ENCODE results near the gene ASH1L.
A peak's percentile ranks its signal among the peaks of the same experiment; 100 is the strongest.
"Not testable (repeated sequence)": the region's sequence is repeated elsewhere in the genome, so short reads cannot be mapped to it uniquely, and the experiment has no call there.

Gene ASH1L, protein sequence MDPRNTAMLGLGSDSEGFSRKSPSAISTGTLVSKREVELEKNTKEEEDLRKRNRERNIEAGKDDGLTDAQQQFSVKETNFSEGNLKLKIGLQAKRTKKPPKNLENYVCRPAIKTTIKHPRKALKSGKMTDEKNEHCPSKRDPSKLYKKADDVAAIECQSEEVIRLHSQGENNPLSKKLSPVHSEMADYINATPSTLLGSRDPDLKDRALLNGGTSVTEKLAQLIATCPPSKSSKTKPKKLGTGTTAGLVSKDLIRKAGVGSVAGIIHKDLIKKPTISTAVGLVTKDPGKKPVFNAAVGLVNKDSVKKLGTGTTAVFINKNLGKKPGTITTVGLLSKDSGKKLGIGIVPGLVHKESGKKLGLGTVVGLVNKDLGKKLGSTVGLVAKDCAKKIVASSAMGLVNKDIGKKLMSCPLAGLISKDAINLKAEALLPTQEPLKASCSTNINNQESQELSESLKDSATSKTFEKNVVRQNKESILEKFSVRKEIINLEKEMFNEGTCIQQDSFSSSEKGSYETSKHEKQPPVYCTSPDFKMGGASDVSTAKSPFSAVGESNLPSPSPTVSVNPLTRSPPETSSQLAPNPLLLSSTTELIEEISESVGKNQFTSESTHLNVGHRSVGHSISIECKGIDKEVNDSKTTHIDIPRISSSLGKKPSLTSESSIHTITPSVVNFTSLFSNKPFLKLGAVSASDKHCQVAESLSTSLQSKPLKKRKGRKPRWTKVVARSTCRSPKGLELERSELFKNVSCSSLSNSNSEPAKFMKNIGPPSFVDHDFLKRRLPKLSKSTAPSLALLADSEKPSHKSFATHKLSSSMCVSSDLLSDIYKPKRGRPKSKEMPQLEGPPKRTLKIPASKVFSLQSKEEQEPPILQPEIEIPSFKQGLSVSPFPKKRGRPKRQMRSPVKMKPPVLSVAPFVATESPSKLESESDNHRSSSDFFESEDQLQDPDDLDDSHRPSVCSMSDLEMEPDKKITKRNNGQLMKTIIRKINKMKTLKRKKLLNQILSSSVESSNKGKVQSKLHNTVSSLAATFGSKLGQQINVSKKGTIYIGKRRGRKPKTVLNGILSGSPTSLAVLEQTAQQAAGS (N-terminal part only)

DNA sequence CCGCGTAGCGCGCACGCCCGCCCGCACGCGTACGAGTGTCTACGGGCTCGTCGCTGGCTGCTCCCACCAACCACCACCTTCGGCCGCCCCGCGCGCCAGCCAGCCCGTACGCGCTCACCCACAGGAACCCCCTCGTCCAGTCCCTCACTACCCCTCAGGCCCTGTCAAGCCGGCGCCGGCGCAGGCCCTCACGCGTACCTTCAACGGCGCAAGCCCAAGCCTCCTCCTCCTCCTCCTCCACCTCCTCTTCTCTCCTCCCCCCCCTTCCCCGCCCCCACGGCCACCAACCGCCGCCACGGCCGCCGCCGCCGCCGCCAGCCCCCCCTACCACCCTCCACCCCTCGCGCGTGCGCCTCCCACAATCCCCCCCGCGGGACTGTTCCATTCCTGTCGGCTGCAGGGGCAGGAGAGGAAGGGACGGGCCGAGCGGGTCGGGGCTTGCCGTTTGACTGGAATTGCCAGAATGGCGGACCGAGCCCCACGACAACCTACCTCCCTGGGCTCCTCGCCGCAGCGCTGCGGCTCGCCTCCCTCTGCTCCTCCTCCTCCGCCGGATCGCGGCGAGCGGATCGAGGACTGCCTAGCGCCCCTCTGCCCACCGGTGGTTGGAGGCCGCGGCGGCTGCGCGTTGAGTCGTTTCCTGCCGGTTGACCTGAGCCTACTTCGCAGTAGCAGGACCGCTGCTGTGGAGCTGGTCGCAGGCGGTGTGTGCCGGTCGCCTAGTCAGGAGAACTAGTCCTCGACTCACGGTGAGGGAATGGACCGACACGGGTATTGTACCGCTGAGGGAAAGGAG is at the start of gene ASH1L:
Gene ASH1L, minus strand, starts transcription at position 223 of the 796 bp plus-strand sequence. CDS start 41,284 bp downstream, outside the sequence.
- DNase-seq (ENCODE audit: low read depth, low spot score) = peak; percentile 83

DNA sequence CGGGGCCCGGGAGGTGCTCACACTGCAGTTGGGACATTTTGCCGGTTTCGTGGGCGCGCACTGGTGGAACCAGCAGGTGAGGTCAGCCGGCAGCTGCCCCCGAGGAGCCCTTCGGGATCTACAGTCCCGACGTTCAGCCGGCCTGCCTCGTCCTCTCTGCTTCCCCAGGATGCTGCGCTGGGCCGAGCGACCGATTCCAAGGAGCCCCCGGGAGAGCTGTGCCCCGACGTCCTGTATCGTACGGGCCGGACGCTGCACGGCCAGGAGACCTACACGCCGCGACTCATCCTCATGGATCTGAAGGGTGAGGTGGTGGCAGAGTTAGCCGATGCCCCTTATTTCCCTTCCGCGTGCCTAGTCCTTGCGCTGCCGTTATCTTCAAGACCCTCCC is 47.6 kb upstream of the ASH1L start:
- not testable (repeated sequence) for DNase-seq (ENCODE audit: low read depth, low spot score)

DNA sequence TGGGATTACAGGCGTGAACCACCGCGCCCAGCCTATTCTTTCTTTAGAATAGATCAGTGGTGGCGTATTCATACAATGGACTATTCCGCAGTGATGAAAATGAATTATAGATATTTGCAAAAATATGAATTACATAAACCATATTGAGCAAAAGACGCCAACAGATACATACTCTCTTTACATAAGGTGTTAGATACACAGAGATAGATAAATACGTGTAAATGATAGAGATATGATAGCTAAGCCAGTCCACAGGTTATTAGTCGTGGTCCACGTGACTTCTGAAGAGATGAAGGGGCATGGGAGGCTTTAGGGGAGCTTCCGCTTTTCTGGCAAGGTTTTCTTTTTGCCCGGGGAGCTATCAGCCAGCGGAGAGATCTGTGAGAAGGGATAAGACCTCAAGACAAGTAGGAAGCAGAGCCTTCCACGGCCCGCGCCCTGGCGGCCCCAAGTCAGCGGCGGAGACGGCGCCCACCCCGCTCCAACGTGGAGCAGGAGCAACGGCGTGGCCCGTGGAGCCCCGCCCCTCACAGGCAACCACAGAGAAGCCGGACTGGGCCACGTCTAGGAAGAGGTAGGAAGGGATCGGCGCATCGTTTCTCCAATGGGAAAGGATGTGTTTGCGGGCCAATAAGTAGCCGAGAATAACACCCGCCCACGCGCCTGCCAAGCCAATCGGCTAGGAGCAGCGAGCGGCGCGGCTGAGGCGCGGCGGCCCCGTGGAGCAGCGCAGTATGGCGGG is 47.1 kb upstream of the ASH1L start, which contains the start of gene MSTO1:
Gene MSTO1, plus strand, starts transcription at position 704 of the 742 bp plus-strand sequence. Its CDS starts 31 bp downstream, at position 735.
- peak; percentile 86 for DNase-seq (ENCODE audit: low read depth, low spot score)

DNA sequence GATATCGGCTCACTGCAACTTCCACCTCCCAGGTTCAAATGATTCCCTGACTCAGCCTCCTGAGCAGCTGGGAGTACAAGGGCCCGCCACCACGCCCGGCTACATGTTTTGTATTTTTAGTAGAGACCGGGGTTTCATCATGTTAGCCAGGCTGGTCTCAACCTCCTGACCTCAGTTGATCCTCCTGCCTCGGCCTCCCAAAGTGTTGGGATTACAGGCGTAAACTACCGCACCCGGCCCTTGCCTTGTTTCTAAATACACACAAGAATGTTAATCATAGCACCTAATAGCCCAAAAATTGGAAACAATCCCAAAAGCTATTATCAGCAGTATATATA is 46.3 kb upstream of the ASH1L start:
- no peak for DNase-seq (ENCODE audit: low read depth, low spot score)

DNA sequence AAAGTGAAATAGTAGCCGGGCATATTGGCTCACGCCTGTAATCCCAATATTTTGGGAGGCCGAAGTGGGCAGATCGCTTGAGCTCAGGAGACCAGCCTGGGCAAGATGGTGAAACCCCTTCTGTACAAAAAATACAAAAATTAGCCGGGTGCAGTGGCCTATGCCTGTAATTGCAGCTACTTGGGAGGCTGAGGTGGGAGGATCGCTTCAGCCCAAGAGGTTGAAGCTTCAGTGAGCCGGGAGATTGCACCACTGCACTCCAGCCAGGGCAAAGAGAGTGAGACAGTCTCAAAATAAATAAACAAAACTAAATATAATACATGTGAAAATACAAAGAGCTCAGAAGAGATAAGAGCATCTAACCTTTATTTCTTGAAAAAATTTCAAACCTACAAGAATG is 45.1 kb upstream of the ASH1L start:
- no peak for DNase-seq (ENCODE audit: low read depth, low spot score)

DNA sequence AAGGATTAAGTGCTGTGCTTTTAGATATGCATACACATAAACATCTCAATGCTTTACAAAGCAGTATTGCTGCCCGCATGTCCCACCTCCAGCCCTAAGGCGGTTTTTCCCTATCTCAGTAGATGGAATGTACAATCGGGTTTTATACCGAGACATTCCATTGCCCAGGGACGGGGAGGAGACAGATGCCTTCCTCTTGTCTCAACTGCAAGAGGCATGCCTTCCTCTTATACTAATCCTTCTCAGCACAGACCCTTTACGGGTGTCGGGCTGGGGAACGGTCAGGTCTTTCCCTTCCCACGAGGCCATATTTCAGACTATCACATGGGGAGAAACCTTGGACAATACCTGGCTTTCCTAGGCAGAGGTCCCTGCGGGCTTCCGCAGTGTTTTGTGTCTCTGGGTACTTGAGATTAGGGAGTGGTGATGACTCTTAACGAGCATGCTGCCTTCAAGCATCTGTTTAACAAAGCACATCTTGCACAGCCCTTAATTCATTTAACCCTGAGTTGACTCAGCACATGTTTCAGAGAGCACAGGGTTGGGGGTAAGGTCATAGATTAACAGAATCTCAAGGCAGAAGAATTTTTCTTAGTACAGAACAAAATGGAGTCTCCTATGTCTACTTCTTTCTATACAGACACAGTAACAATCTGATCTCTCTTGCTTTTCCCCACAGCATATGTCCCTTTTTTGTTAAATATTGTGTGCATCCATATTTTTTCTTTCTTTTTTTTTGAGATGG is 37.4 kb upstream of the ASH1L start:
- not testable (repeated sequence) for DNase-seq (ENCODE audit: low read depth, low spot score)

DNA sequence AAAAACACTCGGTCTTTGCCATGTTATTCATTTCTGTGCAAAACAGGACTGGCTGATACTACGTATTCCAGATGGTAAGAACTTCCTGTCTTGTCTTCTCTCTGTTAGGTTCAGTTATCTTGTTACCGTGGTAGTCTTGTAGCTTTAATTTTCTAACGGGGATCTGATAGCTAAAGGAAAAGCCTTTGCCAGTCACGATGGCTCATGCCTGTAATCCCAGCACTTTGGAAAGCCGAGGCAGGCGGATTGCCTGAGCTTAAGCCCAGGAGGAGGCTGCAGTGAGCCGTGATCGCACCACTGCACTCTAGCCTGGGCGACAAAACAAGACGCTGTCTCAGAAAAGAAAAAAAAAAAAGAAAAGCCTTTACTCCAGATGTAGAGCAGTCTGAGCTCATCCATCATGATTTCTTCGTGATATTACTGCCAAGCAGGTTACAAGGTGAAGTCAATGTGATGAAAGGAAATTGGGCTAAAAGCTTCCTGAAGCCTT is 36.3 kb upstream of the ASH1L start:
- peak; percentile 6 for DNase-seq (ENCODE audit: low read depth, low spot score)

DNA sequence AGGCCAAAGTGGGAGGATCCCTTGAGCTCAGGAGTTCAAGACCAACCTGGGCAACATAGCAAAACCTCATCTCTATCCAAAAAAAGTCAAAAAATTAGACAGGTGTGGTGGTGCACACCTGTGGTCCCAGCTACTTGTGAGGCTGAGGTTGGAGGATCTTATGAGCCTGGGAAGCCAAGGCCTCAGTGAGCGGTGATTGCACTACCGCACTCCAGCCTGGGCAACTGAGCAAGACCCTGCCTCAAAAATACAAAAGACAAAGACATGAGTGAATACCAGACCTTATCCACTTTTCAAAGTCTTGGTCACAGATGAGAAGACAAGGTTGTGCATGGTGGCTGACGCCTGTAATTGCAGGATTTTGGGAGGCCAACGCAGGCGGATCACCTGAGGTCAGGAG is 34.3 kb upstream of the ASH1L start:
- no peak for DNase-seq (ENCODE audit: low read depth, low spot score)

DNA sequence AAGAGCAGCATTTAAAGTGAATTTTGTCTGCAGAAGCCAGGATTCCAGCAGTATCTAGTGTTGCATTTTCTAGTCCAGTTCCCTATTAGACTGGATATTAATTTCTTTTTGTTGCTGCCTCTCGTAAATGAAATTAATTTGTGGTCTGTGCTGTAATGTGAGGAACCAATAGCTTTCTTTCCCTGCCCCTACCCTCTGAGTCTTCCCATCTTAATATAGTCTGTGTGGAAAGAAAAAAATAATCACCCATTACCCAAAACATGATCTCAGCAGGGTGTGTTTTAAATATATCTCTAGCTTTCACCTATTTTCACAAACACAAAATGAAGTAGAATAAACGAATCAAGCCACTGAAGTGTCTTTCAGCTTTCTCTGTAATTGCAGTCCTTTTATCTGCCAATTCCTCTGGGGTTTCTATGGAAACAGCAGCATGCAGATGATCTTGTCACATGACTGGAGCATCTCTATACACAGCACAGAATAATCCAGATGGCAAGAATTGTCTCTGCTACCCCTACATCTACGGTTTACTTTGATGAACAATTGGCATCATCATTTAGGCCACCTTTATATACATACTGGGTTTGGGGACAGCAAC is 33.4 kb upstream of the ASH1L start:
- DNase-seq (ENCODE audit: low read depth, low spot score) = not testable (repeated sequence)

DNA sequence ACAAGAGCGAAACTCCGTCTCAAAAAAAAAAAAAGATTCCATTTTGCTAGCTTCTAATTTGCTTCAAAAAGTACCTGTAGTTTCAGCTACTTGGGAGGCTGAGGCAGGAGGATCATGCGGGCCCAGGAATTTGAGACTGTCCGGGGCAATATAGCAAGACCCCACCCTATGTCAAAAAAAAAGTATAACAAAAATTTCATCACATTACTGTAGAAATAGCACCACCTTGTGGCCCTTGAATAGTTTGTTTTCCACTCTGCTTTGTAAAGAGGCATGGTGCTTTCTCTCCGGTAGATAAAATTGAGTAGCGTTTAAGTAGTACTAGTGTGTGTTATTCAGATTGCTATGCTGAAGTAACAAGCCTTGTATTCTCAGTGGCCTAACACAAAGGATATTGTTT is 29.2 kb upstream of the ASH1L start:
- no peak for DNase-seq (ENCODE audit: low read depth, low spot score)

DNA sequence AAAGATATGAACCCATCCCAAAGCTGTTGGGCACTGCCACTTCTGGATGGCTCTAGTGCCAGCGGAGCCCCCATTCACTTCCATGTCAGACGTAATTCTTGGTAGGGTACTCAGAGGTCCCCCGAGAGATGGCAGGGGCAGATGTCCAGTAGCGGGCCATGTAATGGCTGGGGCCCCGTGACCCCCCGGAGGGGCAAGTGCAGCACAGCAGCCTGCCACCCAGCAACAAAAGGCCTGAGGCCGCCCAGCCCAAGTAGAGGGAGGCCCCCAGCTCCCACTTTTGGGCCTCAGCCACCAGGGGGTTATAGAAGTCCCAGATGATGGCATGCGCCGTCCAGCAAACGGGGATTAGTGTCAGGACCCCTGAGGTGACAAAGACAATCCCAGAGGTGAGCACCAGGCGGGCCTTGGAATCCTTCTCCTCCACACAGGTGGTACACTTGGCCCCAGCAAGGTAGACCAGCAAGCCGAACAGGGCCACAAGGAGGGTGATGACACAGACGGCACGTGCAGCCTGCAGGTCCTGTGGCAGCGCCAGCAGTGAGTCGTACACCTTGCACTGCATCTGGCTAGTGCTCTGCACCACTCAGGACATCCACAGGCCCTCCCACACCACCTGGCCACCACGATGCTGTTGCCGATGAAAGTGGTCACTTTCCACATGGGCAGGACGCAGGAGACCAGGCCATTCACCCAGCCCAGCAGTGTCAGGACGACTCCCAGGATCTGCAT is 28.1 kb upstream of the ASH1L start:
- not testable (repeated sequence) for DNase-seq (ENCODE audit: low read depth, low spot score)

DNA sequence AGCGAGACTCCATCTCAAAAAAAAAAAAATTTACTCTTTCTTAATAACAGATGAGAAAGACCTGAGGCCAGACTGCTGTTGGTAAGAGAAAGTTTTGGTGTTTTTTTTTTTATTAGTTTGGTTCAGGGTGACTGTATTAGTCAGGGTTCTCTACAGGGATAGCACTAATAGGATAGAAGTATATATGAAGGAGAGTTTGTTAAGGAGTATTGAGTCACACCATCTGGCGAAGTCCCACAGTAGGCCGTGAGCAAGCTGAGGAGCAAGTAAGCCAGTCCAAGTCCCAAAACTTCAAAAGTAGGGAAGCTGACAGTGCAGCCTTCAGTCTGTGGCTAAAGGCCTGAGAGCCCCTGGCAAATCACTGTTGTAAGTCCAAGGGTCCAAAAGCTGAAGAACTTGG is 26.7 kb upstream of the ASH1L start:
- not testable (repeated sequence) for DNase-seq (ENCODE audit: low read depth, low spot score)

DNA sequence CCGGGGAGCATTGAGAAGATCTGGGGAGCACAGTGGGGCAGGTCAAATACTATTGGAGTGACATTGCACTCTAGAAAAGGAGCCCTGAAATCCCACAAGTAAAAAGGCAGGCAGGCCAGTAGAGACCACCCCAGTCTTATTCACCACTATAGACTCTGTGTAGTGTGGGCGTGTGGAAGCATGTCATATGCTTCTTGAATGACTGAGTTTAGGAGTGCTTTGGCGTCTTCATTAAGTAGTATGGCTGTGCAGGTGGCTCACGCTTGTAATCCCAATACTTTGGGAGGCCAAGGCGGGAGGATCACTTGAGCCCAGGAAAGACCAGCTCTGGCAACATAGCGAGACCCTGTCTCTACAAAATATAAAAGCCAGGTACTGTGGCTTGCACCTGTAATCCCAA is 21.2 kb upstream of the ASH1L start:
- not testable (repeated sequence) for DNase-seq (ENCODE audit: low read depth, low spot score)

DNA sequence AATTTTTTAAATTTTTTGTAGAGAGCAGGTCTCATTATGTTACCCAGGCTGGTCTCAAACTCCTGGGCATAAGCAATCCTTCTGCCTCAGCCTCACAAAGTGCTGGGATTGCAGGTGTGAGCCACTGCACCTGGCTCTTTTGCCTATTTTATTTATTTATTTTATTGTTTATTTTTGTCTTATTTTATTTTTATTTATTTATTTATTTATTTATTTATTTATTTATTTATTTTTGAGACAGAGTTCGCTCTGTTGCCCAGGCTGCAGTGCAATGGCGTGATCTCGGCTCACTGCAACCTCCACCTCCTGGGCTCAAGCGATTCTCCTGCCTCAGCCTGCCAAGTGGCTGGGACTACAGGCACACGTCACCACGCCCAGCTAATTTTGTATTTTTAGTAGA is 13.0 kb upstream of the ASH1L start:
- DNase-seq (ENCODE audit: low read depth, low spot score) = not testable (repeated sequence)

DNA sequence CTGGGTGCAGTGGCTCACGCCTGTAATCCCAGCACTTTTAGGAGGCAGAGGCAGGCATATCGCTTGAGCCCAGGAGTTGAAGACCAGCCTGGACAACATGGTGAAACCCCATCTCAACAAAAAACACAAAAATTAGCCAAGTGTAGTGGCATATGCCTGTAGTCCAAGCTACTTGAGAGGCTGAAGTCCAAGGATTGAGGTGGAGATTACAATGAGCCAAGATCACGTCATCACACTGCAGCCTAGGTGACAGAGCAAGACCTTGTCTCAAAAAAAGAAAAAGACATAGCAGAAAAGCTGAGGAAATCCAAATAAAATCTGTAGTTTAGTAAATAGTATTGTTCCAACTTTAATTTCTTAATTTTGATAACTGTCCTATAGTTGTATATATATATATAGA is 11.5 kb upstream of the ASH1L start:
- DNase-seq (ENCODE audit: low read depth, low spot score) = no peak

DNA sequence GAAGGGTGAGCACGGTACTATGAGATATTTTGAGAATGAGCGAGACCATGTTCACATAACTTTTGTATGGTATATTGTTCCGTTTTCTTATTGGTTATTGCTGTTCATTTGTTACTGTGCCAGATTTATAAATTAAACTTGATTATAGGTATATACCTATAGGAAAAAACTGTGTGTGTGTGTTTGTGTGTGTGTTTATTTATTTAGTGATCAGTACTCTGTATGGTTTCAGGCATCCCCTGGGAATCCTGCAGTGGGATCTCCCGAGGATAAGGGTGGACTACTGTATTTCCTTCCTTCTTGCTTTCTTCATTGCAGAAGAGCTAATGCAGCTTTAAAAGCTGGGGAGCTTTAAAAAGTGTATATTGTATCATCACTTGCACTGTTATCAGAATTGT is 8.0 kb upstream of the ASH1L start:
- no peak for DNase-seq (ENCODE audit: low read depth, low spot score)

DNA sequence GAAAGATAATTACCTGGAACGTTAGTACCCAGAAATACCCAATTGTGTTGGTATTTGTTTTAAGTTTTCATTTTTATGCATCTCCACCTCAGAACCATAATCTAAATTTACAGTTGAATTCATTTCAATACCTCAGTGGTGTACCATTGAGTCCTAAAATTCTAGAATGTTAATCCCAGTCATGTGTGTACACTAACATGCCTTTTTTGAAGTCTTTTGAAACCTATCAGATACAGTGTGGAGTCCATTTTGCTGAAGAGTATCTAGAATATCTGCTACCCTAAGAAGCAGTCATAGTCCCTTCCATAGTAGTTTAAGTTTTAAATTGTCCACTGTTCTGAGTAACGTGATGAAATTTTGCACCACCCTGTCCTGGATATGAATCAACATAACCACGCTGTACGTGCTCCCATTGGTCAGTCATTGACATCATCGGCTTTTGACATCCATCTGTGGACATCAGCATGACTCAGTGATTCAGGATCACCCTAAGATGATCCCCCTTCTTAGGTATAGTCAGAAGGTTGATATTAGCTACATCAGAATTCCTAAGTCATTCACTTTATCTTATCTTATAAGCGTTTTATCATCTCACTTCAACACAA is 7.5 kb upstream of the ASH1L start:
- no peak for DNase-seq (ENCODE audit: low read depth, low spot score)

DNA sequence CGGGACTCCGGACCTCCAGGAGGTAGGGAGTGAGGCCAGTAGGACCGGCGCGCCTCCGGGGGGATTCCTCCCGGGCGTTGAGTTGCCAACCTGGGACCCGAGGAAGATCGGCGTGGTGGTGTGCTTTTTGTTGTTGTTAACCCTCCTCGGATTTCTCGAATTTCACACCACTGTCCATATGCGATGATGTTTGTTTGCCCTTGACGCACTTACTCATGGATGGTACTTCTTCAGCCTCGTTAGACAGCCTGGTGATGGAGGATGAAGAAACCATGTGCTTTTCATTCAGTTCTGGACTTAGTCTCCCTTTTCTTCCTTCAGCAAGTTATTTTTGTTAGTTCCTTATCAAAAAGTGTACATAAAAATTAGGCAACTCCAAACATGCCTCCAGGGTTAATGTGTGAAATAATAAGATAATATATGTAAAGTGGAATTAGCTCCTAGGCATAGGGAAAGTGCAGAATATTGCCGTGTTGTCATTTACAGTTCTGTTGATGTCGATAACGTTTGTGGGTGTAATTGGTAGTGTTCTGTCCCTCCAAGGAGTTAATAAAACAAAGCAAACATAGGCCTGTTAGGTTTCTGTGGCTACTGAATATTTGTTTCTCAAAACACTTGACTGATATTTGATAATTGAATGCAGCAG is 897 bp upstream of the ASH1L start:
- not testable (repeated sequence) for DNase-seq (ENCODE audit: low read depth, low spot score)
